Measurements from ENCODE around the gene CCR5AS.

Gene CCR5AS

DNA sequence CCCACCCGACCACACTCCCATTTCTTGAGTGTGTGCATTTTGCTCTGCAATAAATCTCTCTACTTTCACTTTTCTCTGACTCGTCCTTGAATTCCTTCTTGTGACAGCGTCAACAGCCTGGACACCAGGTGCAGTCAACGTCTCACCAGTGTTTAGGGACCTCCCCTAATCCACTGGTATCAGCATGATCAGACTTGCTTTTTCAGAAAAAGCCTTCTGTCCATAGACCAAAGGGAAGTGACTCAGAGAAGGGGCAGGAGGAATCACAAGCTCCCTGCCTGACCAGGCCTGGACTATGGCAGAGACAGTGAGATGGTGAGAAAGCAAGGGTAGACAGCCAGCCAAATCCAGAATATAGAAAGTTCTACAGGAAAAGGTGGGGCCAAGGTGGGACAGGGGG is 20.7 kb downstream of the CCR5AS start:
- TF ChIP-seq, protein P1, sequence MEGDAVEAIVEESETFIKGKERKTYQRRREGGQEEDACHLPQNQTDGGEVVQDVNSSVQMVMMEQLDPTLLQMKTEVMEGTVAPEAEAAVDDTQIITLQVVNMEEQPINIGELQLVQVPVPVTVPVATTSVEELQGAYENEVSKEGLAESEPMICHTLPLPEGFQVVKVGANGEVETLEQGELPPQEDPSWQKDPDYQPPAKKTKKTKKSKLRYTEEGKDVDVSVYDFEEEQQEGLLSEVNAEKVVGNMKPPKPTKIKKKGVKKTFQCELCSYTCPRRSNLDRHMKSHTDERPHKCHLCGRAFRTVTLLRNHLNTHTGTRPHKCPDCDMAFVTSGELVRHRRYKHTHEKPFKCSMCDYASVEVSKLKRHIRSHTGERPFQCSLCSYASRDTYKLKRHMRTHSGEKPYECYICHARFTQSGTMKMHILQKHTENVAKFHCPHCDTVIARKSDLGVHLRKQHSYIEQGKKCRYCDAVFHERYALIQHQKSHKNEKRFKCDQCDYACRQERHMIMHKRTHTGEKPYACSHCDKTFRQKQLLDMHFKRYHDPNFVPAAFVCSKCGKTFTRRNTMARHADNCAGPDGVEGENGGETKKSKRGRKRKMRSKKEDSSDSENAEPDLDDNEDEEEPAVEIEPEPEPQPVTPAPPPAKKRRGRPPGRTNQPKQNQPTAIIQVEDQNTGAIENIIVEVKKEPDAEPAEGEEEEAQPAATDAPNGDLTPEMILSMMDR (IDR thresholded peaks at IDR 0.05), result no peak
- peak; percentile 64 for ATAC-seq (ENCODE audit: low FRiP score)
- no peak for DNase-seq (ENCODE audit: low spot score)

DNA sequence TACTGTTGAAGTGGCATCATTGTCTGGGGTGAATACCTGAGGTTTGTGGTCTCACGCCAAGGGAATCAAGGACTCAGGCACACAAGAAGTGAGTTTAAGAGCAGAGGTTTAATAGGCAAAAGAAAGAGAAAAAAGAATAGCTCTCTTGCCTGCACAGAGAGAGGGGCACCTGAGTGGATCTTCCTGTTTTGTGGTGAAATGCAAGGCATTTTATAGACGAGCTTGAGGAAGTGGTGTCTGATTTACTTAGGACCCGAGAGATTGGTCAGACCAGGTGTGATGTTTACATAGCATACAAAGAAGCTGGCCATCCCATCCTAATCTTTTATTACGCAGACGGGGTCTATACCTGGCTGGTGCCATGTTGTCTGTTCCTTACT is 22.9 kb downstream of the CCR5AS start:
- ATAC-seq (ENCODE audit: low FRiP score) (peak; percentile 4), DNase-seq (ENCODE audit: low spot score) (no peak)
- TF ChIP-seq, protein P1 (IDR thresholded peaks at IDR 0.05), result no peak

DNA sequence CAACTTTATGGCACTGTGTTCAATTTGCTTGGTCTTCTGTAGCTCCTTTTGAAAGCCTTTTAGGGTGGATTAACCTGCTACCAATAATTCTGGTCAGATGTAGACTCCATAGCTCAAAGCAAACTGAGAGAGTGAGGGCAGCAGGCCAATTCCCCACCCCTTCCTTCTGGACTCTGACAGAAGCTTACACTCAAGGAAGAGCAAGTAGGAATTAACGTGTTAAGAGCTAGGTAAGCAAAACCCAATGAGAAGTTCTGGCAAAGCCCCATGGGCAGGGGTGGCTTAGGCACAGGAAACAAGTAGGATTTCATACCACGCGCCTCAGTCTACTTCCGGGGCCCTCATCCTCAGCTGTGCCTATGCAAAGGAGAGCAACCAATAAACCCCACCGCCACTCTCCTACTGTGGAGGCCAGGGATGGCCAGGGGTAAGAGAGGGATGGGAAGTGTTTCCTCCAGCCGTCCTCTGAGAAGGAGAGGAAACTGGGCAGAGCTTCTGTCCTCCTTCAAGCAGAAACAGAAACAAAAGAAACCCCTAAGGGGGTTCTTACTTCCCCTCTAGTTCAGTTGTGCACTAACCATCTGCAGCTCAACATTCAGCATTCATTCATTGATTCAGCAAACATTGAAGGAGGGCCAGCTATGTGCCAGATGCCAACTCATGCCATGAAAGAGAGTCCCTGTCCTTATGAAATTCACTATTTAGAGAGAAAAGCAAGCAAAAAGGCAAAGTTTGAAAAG is 23.5 kb downstream of the CCR5AS start:
- ATAC-seq (ENCODE audit: low FRiP score) (no peak), DNase-seq (ENCODE audit: low spot score) (no peak)
- TF ChIP-seq, protein P1 (IDR thresholded peaks at IDR 0.05), result no peak

DNA sequence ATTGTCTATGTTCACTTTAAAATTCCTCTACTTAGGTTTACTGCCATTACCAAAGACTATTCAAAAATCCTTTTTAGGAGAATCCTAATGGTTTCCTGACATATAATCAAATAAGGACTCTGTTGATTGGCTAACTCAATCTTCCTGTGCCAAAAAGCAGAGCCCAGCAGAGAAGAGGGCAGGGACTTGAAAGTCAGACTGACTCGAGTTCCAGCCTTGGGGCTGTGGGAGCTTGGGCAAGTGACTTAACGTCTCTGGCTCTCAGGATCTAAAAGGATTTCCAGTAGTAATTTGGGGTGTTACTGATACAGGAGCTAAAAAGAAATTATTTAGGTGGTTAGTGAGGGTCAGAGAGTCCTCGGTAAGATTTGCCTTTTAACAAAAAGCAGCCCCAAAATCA is 25.2 kb downstream of the CCR5AS start:
- DNase-seq (ENCODE audit: low spot score) (no peak), ATAC-seq (ENCODE audit: low FRiP score) (no peak)
- TF ChIP-seq, protein P1 (IDR thresholded peaks at IDR 0.05), result no peak

DNA sequence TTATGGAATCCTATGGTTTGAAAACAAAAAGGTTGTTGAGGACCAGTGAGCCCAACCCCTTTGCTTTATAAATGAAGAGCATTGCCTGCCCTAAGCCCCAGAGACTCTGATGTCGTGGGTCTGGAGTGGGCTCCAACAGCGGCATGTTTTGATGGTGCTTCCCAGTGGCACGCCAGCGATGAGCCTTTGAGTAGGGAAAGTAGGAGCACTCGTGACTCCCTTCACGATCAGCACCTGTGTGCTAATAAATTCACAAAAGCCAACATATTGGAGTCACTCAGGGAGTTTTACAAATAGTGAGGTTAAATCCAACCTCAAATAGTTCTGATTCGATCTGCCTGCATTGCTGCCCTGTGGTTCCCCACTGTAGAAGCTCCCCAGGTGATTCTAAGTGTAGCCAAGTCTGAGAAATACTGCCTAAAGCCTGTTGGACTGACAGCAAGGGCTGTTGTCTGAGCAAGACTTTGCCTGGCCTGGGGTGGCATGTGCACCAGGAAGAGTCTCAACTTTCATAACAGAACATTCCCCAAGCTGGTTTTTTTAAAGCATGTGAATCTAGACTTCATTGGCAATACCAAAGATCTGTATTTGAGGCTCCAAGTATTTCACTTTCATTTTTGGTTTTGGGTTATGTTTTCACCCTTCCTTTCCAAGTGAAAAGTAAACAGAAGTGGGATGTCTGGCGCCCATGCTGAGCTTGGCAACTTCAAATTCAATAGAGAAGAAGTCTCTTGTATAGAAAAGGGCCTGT is 26.2 kb downstream of the CCR5AS start:
- TF ChIP-seq, protein P1 (IDR thresholded peaks at IDR 0.05), result no peak
- ATAC-seq (ENCODE audit: low FRiP score), result no peak
- DNase-seq (ENCODE audit: low spot score), result no peak

DNA sequence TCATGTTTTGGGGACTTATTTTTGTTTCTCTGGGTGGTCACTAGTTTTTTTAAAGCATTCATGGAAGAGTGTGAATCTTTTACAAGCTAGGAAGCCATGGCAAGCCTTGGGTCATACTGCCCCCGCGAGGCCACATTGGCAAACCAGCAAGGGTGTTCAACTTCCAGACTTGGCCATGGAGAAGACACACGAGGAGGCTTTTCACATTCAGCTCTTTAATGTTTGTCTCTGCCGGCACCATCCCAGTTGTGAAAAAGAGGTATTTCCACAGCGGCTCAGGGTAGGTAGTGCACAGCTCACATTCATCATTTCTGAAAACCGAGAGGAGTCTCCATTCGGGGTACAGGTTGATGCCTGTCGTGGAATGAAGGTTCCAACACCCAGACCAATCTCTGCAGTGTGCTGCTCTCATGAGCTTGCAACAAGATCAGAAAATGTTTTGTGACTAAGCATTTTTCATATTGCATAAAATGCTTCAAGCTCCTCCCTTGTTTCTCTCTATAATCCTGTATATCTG is 28.4 kb downstream of the CCR5AS start:
- ATAC-seq (ENCODE audit: low FRiP score), result peak; percentile 24
- TF ChIP-seq, protein P1 (IDR thresholded peaks at IDR 0.05), result no peak
- no peak for DNase-seq (ENCODE audit: low spot score)
